Aorta (tissue), 5 donors: ENCODE results near the gene SRRM4. TPM values are rescaled to one million over a fixed set of nuclear protein-coding genes. Genes with fewer than 3 reads are reported as not detected.
A peak's percentile ranks its signal among the peaks of the same experiment; 100 is the strongest.

ENCODE experiments used
- ATAC-seq: fragments of 200-7000 bp; cut with Tn5 transposase; one replicate; pipeline ENCODE4 v1.9.1; 2022; ENCODE audit warnings: moderate library complexity; ENCODE audit not compliant: low FRiP score
- DNase-seq, 2 donors: peaks; one replicate each; pipeline ENCODE4 v3.0.0-alpha.2; 2020
- H3K27ac ChIP-seq, 2 donors: one replicate each; pipeline ENCODE4 v1.5.1; 2013; ENCODE audit warnings: low read length in 2 of 2, mild to moderate bottlenecking in 2 of 2, moderate library complexity in 2 of 2, control low read depth in 1 of 2, inconsistent platforms in 1 of 2, low read depth in 1 of 2
- H3K27me3 ChIP-seq, 2 donors: one replicate each; pipeline ENCODE4 v1.6.1; 2013; ENCODE audit warnings: control low read depth in 1 of 2, low read length in 1 of 2, mild to moderate bottlenecking in 1 of 2, moderate library complexity in 1 of 2; ENCODE audit not compliant: insufficient read depth in 2 of 2, control insufficient read depth in 1 of 2
- H3K36me3 ChIP-seq, 2 donors: one replicate each; pipeline ENCODE4 v1.6.1; 2013; ENCODE audit warnings: control low read depth in 1 of 2, low read length in 1 of 2, mild to moderate bottlenecking in 1 of 2; ENCODE audit not compliant: insufficient read depth in 2 of 2, control insufficient read depth in 1 of 2
- H3K4me1 ChIP-seq, 2 donors: one replicate each; pipeline ENCODE4 v1.6.1; 2013; ENCODE audit warnings: low read length in 2 of 2, control low read depth in 1 of 2, mild to moderate bottlenecking in 1 of 2, moderate library complexity in 1 of 2; ENCODE audit not compliant: insufficient read depth in 2 of 2, control insufficient read depth in 1 of 2
- H3K4me3 ChIP-seq, 2 donors: one replicate each; pipeline ENCODE4 v1.5.1; 2013; ENCODE audit warnings: low read length in 2 of 2, control low read depth in 1 of 2, mild to moderate bottlenecking in 1 of 2
- H3K9me3 ChIP-seq: one replicate; pipeline ENCODE4 v1.6.1; 2013; ENCODE audit warnings: mild to moderate bottlenecking, low read length; ENCODE audit not compliant: control insufficient read depth
- WGBS, 2 donors: extraction: QIAGEN DNeasy Blood & Tissue Kit; methylation state at CpG; one replicate each; pipeline ENCODE4 v1.1.7; 2013; 5-methylcytosine and 5-hydroxymethylcytosine counted together
- intact Hi-C, 2 donors: fragments of 100-400 bp; cut with DNase I; formaldehyde crosslinking; loops; one replicate each; pipeline versions ENCODE4 v1.14.2 to v1.15.0; 2022
- polyA plus RNA-seq, 2 donors: library from polyadenylated mRNA; stranded (reverse); fragments of 200-250 nt; gene quantifications; one replicate each; pipeline ENCODE4 v1.2.3, GENCODE V29; 2013
- total RNA-seq, 2 donors: library from RNA; stranded (reverse); fragmentation: NEBNext Ultra II Directional; extraction: Animal tissue kit (Norgen Biotek cat#: 25700); gene quantifications; one replicate each; pipeline ENCODE4 v1.2.1, GENCODE V29; 2021
- donor health status: healthy with polysubstance abuse.
- donor health status: Bipolar disorder and iron deficiency.
- donor health status: DM: no; HTN: no; CAD: no.
- donor health status: DM: no; HTN: no; CAD: no.
- donor health status: DM: yes; HTN: yes; CAD: no.

SRRM4 gene
- total and polyA plus RNA-seq, 4 donors: 0.13 to 0.88 (median 0.25) TPM

GRCh38 chr12:119134284-119135072 lies 153.1 kb downstream of the SRRM4 start:
- no peak for ATAC-seq
- Histone ChIP-seq H3K9me3 (peaks cover 5% of the 10 kb centered on the region), H3K27ac (no peak overlapping the region), H3K4me3 (no peak overlapping the region), H3K4me1 (no peaks in the 10 kb centered on the region), H3K36me3 (no peaks in the 10 kb centered on the region), H3K27me3 (no peaks in the 10 kb centered on the region)
- DNase-seq: no peak
- WGBS, 2 donors: 81 to 88% methylated on average over 3 of the region's 3 CpGs
- intact Hi-C loops: no loop called here

- Histone ChIP-seq H3K36me3 (no peaks in the 10 kb centered on the region), H3K27ac (no peak overlapping the region), H3K4me1 (no peaks in the 10 kb centered on the region), H3K9me3 (peaks cover 5% of the 10 kb centered on the region), H3K4me3 (no peak overlapping the region), H3K27me3 (no peaks in the 10 kb centered on the region)
- intact Hi-C loops: no loop called here
- DNase-seq (no peak), ATAC-seq (no peak)
- 61 to 69% methylated on average over 4 of the region's 4 CpGs for WGBS, 2 donors
These were observed 155.6 kb downstream of the SRRM4 start for GRCh38 chr12:119136811-119137410.

- ATAC-seq (no peak), DNase-seq (no peak)
- Histone ChIP-seq H3K9me3 (no peaks in the 10 kb centered on the region), H3K4me3 (no peak overlapping the region), H3K27me3 (no peaks in the 10 kb centered on the region), H3K4me1 (no peaks in the 10 kb centered on the region), H3K36me3 (no peaks in the 10 kb centered on the region), H3K27ac (no peak overlapping the region)
- intact Hi-C loops: no loop called here
- 81 to 82% methylated on average over 2 of the region's 2 CpGs for WGBS, 2 donors
These were observed 158.1 kb downstream of the SRRM4 start for GRCh38 chr12:119139448-119139847.

GRCh38 chr12:119145367-119145766 lies 164.0 kb downstream of the SRRM4 start:
- WGBS, 2 donors: 33 to 49% methylated on average over 13 of the region's 13 CpGs
- DNase-seq (no peak), ATAC-seq (no peak)
- Histone ChIP-seq H3K4me3 (no peak overlapping the region), H3K9me3 (no peaks in the 10 kb centered on the region), H3K27ac (no peak overlapping the region), H3K27me3 (no peaks in the 10 kb centered on the region), H3K4me1 (no peaks in the 10 kb centered on the region), H3K36me3 (no peaks in the 10 kb centered on the region)
- intact Hi-C loops: loop anchor here in 1 of 2 donors (5.0 kb wide), 1 partner anchor 37 kb away; no protein-coding TSS in a partner anchor

DNA sequence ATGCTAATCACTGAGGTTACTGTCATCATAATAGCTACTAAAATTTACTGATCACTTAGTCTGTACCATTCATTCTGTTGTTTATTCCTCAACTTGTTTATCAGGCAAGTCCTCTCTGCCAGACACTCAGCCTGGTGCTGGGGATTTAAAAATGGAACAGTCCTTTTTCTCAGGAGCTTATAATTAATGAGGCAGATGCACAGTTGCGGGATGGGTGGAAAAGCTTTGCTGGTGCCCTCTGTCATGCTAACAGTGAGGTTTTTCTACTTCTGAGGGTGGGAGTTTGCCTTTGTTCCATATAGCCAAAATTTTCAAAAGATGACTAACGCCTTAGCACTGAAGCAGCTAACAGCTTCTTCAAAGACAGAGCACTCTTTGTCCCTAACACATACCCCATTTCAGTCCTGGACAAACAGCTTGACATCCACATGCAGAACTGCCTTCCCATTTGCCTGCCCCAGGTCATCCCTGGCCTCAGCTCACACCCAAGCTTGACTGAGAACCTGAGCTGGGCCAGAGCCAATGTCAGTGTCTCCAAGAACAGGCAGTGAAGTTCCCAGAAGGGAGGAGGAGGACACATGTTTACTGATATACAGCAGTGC lies 166.6 kb downstream of the SRRM4 start:
- no peaks in the 10 kb centered on the region for H3K27me3 ChIP-seq

GRCh38 chr12:119149270-119149669 lies 167.9 kb downstream of the SRRM4 start:
- Histone ChIP-seq H3K4me3 (no peak overlapping the region), H3K27ac (no peak overlapping the region), H3K36me3 (no peaks in the 10 kb centered on the region), H3K4me1 (no peaks in the 10 kb centered on the region), H3K9me3 (peaks cover 1% of the 10 kb centered on the region), H3K27me3 (no peaks in the 10 kb centered on the region)
- WGBS, 2 donors: 77 to 81% methylated on average over 7 of the region's 7 CpGs
- DNase-seq (no peak), ATAC-seq (no peak)
- intact Hi-C loops: loop anchor here in 1 of 2 donors (5.0 kb wide), 1 partner anchor 33 kb away; no protein-coding TSS in a partner anchor

More for the DNA sequence above, 166.6 kb downstream of the SRRM4 start:
- Histone ChIP-seq H3K4me3 (no peak overlapping the region), H3K9me3 (peaks cover 1% of the 10 kb centered on the region), H3K27ac (no peak overlapping the region), H3K36me3 (no peaks in the 10 kb centered on the region), H3K4me1 (no peaks in the 10 kb centered on the region)
- intact Hi-C loops: loop anchor here in 1 of 2 donors (5.0 kb wide), 1 partner anchor 34 kb away; no protein-coding TSS in a partner anchor
- 53 to 68% methylated on average over 2 of the region's 2 CpGs for WGBS, 2 donors
- ATAC-seq: no peak
- no peak for DNase-seq

DNA sequence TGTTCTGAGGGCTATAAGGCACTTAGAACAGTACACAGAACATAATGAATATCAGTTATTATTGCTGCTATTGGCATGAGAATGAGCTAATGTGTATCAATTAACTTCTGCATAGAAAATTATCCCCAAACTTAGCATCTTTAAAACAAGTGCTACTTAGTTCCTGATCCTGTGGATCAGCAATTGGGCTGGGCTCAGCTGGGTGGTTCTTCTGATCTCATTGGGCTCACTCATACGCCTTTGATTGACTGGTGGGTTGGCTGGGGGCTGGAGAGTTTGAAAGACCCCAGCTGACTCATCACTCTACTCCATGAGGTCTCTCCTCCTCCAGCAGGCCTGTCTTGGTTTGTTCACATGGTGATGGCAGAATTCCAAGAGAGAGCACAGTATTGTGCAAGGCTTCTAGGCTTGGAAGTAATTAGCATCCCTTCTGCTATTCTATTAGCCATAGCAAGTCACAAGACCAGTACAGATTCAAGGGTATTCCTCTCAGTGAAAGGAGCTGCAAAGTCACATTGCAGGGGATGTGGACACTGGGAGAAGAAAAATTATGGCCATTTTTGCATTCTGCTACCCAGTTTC lies 170.2 kb downstream of the SRRM4 start:
- Histone ChIP-seq H3K27me3 (no peaks in the 10 kb centered on the region), H3K27ac (no peak overlapping the region), H3K4me1 (peaks cover 0 to 2% of the 10 kb centered on the region in 2 donors), H3K4me3 (no peak overlapping the region), H3K9me3 (peaks cover 1% of the 10 kb centered on the region), H3K36me3 (no peaks in the 10 kb centered on the region)
- DNase-seq: no peak
- intact Hi-C loops: no loop called here
- no peak for ATAC-seq
- WGBS, 2 donors: 89 to 92% methylated on average over 1 of the region's 1 CpG

DNA sequence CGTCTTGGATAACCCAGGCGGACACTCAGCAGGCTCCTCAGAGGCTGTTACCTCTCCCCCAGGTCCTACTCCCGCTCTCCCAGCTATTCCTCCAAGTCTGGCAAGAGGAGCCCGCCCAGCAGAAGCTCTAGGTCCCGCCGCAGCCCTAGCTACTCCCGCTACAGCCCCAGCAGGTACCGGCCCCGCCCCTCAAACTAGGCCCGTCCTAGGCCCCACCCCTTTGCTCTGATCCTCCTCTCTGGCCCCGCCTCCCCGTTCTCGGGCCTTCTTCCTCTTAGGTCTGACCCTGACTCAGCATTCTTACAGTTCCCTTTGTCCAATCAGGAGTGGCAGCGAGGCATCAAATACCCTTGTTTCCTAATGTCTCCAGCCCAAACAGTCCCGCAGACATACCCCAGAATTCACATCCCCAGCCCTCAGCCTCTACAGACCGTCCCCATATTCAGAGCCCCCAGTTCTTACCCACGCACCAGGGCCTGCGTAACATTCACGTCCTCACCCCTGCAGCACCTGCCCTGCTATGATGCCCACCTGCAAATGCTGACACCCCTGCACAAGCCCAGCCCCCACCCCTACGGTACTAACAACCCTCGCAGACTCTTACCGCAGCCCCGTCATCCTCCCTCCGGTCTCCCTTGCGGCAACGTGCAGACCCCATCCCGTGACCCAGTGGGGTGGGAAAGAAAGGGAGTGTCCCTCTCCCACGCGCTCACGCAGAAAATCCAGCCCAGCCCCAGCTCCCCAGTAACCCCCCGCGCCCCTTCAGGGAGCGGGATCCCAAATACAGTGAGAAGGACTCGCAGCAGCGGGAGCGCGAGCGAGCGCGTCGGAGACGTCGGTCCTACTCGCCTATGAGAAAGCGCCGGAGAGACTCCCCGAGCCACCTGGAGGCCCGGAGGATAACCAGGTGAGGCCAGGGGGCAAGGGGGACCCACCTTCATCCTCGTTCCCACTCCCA lies 172.4 kb downstream of the SRRM4 start:
- intact Hi-C loops: no loop called here
- no peak overlapping the region for H3K4me3 ChIP-seq

More for the DNA sequence above, 172.4 kb downstream of the SRRM4 start:
- DNase-seq (peak; percentile 81 to 91), ATAC-seq (peak; percentile 58)
- Histone ChIP-seq H3K9me3 (peaks cover 1% of the 10 kb centered on the region), H3K4me1 (peaks cover 4 to 5% of the 10 kb centered on the region in 2 donors), H3K27me3 (no peaks in the 10 kb centered on the region), H3K36me3 (no peaks in the 10 kb centered on the region), H3K27ac (no peak overlapping the region)
- WGBS, 2 donors: 22 to 36% methylated on average over 44 to 49 of the region's 49 CpGs
